Transverse colon (tissue), 4 donors: ENCODE data around the gene LATS2. TPM values are rescaled to one million over a fixed set of nuclear protein-coding genes. Genes with fewer than 3 reads are reported as not detected.

Source experiments
- DNase-seq: peaks from one replicate; pipeline ENCODE4 v3.0.0-alpha.2; 2019
- H3K27ac ChIP-seq, 4 donors: fragments of 200-600 bp; sonication (generic); 2 replicates each; pipeline ENCODE4 v1.5.1; 2016 to 2018; ENCODE audit warnings: inconsistent platforms in 4 of 4
- H3K27me3 ChIP-seq: fragments of 200-600 bp; sonication (generic); 2 replicates; pipeline ENCODE4 v1.5.1; 2017; ENCODE audit warnings: inconsistent platforms
- H3K36me3 ChIP-seq, 4 donors: fragments of 200-600 bp; sonication (generic); 2 replicates each; pipeline ENCODE4 v1.5.1; 2017 to 2019; ENCODE audit warnings: inconsistent platforms in 4 of 4
- H3K4me1 ChIP-seq, 4 donors: fragments of 200-600 bp; sonication (generic); 2 replicates each; pipeline ENCODE4 v1.5.1; 2017 to 2020; ENCODE audit warnings: inconsistent platforms in 4 of 4
- H3K4me3 ChIP-seq, 4 donors: fragments of 200-600 bp; sonication (generic); 1 replicate in 1 of 4; 2 replicates in 3 of 4; pipeline versions ENCODE4 v1.5.1 to v1.6.1; 2017 to 2019; ENCODE audit warnings: inconsistent platforms in 4 of 4
- H3K9me3 ChIP-seq, 2 donors: fragments of 200-600 bp; sonication (generic); 2 replicates each; pipeline ENCODE4 v1.5.1; 2017 to 2019; ENCODE audit warnings: inconsistent platforms in 2 of 2
- EP300 ChIP-seq: sonication (generic); formaldehyde crosslinking; IDR thresholded peaks from one replicate; pipeline ENCODE4 v1.6.1; 2017; ENCODE audit warnings: antibody characterized with exemption, low read depth
- POLR2A ChIP-seq: fragments of 450-650 bp; IDR thresholded peaks from one replicate; pipeline ENCODE4 v1.6.1; 2016; ENCODE audit warnings: antibody characterized with exemption, mild to moderate bottlenecking, moderate library complexity
- POLR2AphosphoS5 ChIP-seq, 3 donors: sonication (generic); formaldehyde crosslinking; IDR thresholded peaks; one replicate each; pipeline ENCODE4 v1.6.1; 2016; ENCODE audit warnings: antibody characterized with exemption in 3 of 3
- WGBS, 2 donors: methylation state at CpG; one replicate each; pipeline ENCODE4 v1.1.5; 2018; ENCODE audit warnings: low coverage in 1 of 2; 5-methylcytosine and 5-hydroxymethylcytosine counted together
- in situ Hi-C, 4 donors: fragments of 200-750 bp; cut with MboI; loops; one replicate each; pipeline versions ENCODE4 v1.15.0 to v1.15.1; 2017; ENCODE audit warnings: low sequenced_read_pairs in 3 of 4, low pct_ligation_motif_present in 1 of 4, low pct_unique_long_range_greater_than_20kb in 1 of 4
- intact Hi-C: fragments of 100-400 bp; cut with DNase I; formaldehyde crosslinking; loops from one replicate; pipeline ENCODE4 v1.15.1; 2023; ENCODE audit warnings: low total_unique reads
- total RNA-seq, 4 donors: library from RNA; depleted of rRNA; stranded (reverse); fragments of >200 nt; gene quantifications; one replicate each; pipeline ENCODE4 v1.1.0, GENCODE V29; 2016
- TF ChIP-seq, protein P1 (sequence below), 5 experiments: fragments of 200-600 bp in 3 of 5; fragments of 450-650 bp in 2 of 5; sonication (generic) in 3 of 5; IDR thresholded peaks; 1 replicate in 2 of 5; 2 replicates in 3 of 5; pipeline ENCODE4 v1.5.1; 2016 to 2017; ENCODE audit warnings: antibody characterized with exemption in 5 of 5, inconsistent platforms in 3 of 5, mild to moderate bottlenecking in 2 of 5, moderate library complexity in 1 of 5

The LATS2 gene
- total RNA-seq, 4 donors from 2014 or later: 8.9 to 15.7 (median 12.5) TPM

DNA sequence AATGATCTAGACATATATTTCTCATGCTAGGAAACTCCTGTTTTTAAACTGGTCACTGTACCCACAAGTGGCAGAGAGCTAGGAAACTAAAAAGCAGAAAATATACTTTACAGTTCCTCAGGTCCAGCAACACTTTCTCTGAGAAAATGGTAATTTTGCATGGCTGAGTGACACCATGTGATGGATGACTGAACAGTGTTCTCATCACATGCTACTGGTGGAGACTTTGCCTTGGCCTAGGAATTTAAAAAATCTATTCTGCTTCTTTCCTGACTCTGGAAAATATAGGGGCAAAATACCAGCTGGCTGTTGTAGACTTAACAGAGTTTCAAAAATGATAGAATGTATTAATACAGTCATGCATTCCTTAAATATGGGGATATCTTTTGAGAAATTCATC is 50.0 kb downstream of the LATS2 start:
- Histone ChIP-seq H3K4me3 (no peak overlapping the region), H3K36me3 (no peaks in the 10 kb centered on the region), H3K27ac (no peak overlapping the region), H3K27me3 (no peaks in the 10 kb centered on the region), H3K4me1 (peaks cover 9 to 38% (median 22%) of the 10 kb centered on the region in 4 donors), H3K9me3 (no peaks in the 10 kb centered on the region)
- in situ Hi-C loops (no loop called here), intact Hi-C loops (no loop called here)
- TF ChIP-seq EP300 (no peak), POLR2AphosphoS5 (IDR thresholded peaks at IDR 0.05) (no peak), POLR2A (no peak)
- TF ChIP-seq, protein P1, sequence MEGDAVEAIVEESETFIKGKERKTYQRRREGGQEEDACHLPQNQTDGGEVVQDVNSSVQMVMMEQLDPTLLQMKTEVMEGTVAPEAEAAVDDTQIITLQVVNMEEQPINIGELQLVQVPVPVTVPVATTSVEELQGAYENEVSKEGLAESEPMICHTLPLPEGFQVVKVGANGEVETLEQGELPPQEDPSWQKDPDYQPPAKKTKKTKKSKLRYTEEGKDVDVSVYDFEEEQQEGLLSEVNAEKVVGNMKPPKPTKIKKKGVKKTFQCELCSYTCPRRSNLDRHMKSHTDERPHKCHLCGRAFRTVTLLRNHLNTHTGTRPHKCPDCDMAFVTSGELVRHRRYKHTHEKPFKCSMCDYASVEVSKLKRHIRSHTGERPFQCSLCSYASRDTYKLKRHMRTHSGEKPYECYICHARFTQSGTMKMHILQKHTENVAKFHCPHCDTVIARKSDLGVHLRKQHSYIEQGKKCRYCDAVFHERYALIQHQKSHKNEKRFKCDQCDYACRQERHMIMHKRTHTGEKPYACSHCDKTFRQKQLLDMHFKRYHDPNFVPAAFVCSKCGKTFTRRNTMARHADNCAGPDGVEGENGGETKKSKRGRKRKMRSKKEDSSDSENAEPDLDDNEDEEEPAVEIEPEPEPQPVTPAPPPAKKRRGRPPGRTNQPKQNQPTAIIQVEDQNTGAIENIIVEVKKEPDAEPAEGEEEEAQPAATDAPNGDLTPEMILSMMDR (IDR thresholded peaks at IDR 0.05): no peak
- DNase-seq: no peak

DNA sequence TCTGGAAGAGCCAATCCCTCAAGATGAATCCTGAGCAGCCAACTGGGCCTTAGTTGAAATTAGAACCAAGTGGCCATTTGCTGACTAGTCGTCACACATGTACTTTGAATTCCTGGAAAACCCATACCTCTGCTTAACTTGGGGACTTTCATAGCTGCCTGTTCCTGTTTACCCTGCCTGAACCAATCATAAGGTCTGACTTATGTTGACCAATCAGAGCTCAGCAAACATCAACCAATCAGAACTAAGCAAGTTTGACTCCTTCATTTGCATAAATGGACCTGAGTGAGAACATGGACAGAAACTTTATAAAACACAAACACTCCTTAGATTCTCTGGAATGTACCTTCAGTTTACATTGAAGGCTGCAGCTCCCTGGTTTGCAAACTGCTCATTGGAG is 50.8 kb downstream of the LATS2 start:
- Histone ChIP-seq H3K4me3 (no peak overlapping the region), H3K36me3 (no peaks in the 10 kb centered on the region), H3K4me1 (peaks cover 9 to 38% (median 21%) of the 10 kb centered on the region in 4 donors), H3K27ac (peak overlapping the region in 1 of 4 donors; percentile 14), H3K27me3 (no peaks in the 10 kb centered on the region), H3K9me3 (no peaks in the 10 kb centered on the region)
- no peak for DNase-seq
- 43 to 71% methylated on average over 1 of the region's 1 CpG for WGBS, 2 donors
- in situ Hi-C loops: no loop called here
- intact Hi-C loops: no loop called here
- TF ChIP-seq, protein P1 (IDR thresholded peaks at IDR 0.05): no peak

DNA sequence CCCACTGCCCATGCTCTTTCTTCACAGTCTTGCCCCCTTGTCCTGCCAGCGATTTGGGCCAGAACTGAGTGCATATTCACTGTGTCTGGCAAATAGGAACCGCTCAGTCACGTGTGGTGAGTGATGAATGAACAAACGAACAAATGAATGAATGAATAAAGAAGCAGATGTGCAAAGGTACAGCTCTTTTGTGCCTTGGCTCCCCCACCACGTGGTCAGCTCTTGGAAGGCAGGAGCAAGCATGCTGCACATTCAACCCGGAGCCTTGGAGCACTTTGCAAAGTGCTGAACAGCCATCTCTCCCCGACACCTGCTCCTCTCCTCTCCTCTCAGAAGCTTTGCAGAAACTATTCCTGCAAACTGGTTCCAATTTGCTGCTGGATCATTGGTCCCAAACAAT is 52.4 kb downstream of the LATS2 start:
- Histone ChIP-seq H3K4me3 (no peak overlapping the region), H3K9me3 (no peaks in the 10 kb centered on the region), H3K27ac (no peak overlapping the region), H3K27me3 (no peaks in the 10 kb centered on the region), H3K4me1 (peaks cover 0 to 28% (median 15%) of the 10 kb centered on the region in 4 donors), H3K36me3 (no peaks in the 10 kb centered on the region)
- no peak for DNase-seq
- no peak for TF ChIP-seq POLR2AphosphoS5 (IDR thresholded peaks at IDR 0.05)
- TF ChIP-seq EP300: no peak
- TF ChIP-seq, protein P1 (IDR thresholded peaks at IDR 0.05): no peak
- no peak for TF ChIP-seq POLR2A
- in situ Hi-C loops: no loop called here
- intact Hi-C loops: no loop called here
- WGBS, 2 donors: 69 to 72% methylated on average over 5 to 7 of the region's 7 CpGs

DNA sequence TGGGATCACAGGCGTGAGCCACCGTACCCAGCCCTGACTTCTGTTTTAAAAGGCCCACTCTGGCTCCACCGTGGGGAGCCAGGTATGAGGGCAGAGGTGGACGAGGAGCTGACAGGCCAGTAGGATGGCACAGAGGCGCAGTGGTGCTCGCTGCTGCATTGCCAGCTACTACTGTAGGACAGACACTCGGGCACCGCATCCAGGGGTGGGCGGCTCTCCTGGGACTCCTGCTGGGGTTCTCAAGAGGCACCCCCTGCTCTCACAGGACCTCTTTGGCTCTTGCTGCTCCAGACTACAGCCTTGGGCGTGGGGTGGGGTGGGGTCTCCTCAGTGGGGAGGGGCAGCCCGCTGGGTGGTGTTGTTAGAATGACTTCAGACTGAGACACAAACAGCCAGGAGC is 53.4 kb downstream of the LATS2 start:
- in situ Hi-C loops: no loop called here
- no peak overlapping the region for H3K27ac ChIP-seq
- intact Hi-C loops: no loop called here
- WGBS, 2 donors: 95% methylated on average over 8 of the region's 11 CpGs; no CpG with 5 or more reads in 1 of the 2 donors
- no peak for DNase-seq
- TF ChIP-seq EP300 (no peak), POLR2AphosphoS5 (IDR thresholded peaks at IDR 0.05) (no peak), POLR2A (no peak)
- TF ChIP-seq, protein P1 (IDR thresholded peaks at IDR 0.05): no peak
- no peak overlapping the region for H3K4me3 ChIP-seq
- H3K9me3 ChIP-seq: no peaks in the 10 kb centered on the region
- no peaks in the 10 kb centered on the region for H3K36me3 ChIP-seq
- H3K27me3 ChIP-seq: no peaks in the 10 kb centered on the region
- peaks cover 0 to 19% (median 11%) of the 10 kb centered on the region in 4 donors for H3K4me1 ChIP-seq
